Subcutaneous adipose tissue (tissue), 4 donors: Measurements from ENCODE around the gene TMEM161B. TPM values are rescaled to one million over a fixed set of nuclear protein-coding genes. Genes with fewer than 3 reads are reported as not detected.

Experiments
- CTCF ChIP-seq: fragments of 450-650 bp; IDR thresholded peaks from one replicate; pipeline ENCODE4 v1.5.1; 2016; ENCODE audit warnings: low read depth, mild to moderate bottlenecking, control low read depth, antibody characterized with exemption, moderate library complexity
- total RNA-seq, 4 donors: library from RNA; depleted of rRNA; stranded (reverse); fragments of >200 nt; gene quantifications; one replicate each; pipeline ENCODE4 v1.1.0, GENCODE V29; 2016

The TMEM161B gene
- total RNA-seq, 4 donors from 2014 or later: 11.3 to 16.8 (median 14.7) TPM

DNA sequence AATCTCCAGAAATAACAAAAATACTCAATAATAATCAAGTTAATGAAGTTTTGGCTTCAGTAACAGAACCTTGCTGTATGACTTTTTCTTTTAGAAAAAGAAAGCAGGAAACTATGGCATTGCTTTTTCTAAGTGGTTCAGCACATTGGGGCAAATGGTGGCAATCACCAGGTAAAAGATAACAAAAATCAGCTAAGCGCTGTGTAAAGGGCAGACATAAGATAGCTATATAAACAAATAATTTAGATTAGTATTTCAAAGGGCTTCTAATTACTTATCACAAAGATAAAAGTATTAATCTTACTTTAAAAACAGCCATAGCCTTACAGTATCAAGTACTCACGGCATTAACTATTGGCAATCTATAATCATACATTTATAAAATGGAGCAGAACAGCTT, 10.0 kb downstream of the TMEM161B start:
- no peak for TF ChIP-seq CTCF

DNA sequence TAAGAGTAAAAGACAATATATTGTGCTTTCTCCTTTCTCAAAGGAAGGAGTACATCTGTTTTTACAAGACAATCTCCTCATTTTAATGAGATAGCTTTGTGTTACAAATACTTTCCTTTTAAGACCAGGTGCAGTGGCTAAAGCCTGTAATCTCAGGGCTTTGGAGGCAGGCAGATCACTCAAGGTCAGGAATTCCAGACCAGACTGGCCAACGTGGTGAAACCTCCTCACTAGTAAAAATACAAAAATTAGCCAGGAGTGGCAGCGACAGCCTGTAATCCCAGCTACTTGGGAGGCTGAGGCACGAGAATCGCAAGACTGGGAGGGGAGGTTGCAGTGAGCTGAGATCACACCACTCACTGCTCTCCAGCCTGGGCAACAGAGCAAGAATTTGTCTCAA, 11.8 kb downstream of the TMEM161B start:
- TF ChIP-seq CTCF: no peak

DNA sequence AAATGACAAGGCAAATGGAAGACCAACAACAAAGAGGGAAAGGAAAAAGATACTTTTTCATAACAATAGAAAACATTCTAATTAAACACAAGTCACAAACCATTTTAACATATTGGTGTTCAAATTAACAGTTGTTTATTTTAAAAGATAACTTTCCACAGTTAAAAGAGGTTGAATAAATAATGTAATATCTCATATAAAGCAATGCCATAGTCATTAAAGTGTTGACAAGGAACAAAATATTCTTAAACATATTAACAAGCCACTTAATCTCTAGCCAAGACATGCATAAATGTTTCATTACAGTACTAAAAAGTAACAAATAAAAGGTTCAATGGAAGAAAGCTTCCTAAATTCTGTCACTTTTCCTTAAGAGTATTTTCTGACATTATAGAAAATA, 12.6 kb downstream of the TMEM161B start:
- TF ChIP-seq CTCF: no peak

DNA sequence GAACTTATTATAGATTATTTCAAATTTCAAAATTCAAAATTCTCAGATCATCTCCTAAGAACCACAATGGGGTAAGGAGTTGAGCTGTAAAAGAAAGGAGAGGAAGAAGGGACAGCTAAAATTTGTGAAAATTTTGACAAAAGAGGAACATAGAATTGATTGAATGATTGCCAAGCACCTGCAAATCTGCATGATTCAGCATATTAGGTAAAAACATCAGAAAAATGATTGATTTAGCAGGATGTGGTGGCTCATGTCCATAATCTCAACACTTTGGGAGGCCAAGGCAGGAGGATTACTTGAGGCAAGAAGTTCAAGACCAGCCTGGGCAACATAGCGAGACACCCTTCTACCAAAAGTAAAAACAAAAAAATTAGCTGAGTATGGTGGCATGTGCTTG, 14.3 kb downstream of the TMEM161B start:
- no peak for TF ChIP-seq CTCF

DNA sequence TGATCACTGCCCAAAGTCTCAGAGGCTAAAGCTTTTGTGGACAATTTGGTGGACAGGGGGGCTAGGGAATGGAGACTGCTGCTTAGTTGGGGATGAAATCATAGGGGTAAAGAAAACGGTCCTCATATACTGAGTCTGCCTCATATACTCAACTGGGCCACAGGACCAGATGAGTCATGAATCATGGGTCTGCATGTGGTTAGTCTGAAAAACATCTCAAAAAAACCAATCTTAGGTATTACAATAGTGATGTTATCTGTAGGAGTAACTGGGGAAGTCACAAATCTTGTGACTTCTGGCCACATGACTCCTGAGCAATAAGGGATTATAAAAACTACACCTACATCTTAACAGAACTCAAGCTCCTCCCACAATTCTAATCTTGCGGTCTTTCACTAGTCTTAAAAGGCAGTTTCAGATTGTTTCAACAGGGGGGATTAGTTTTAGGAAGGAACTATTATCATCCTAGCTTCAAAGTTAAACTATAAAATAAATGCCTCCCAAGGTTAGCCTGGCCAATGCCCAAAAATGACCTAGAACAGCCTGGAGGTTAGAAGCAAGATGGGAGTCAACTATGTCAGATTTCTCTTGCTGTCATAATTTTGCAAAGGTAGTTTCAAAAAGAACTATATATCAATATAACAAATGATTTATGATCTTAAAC, 17.5 kb downstream of the TMEM161B start:
- no peak for TF ChIP-seq CTCF

GRCh38 chr5:88250010-88250409, 18.6 kb downstream of the TMEM161B start:
- no peak for TF ChIP-seq CTCF

GRCh38 chr5:88248743-88249540, 19.7 kb downstream of the TMEM161B start:
- no peak for TF ChIP-seq CTCF
